HepG2 (cell line): ENCODE data around the gene GUCY1A1. TPM values are rescaled to one million over a fixed set of nuclear protein-coding genes. Genes with fewer than 3 reads are reported as not detected.

ENCODE experiments used
- TEAD3 ChIP-seq: optimal IDR thresholded peaks from 2 replicates; pipeline ENCODE3; 2016; ENCODE audit warnings: borderline replicate concordance
- polyA plus RNA-seq, 8 experiments: library from polyadenylated mRNA; depleted of rRNA in 3 of 8; stranded (reverse) in 7 of 8; unstranded in 1 of 8; fragments of >200 nt; fragmentation: Illumina TruSeq in 4 of 8; extraction: Trizol in 4 of 8; gene quantifications; 2 replicates each; pipeline versions ENCODE4 v1.2.1 to v1.2.3, GENCODE V29; 2011 to 2016; ENCODE audit warnings: low read depth in 4 of 8, missing spikeins in 1 of 8, mixed read lengths in 1 of 8; ENCODE audit not compliant: insufficient read depth in 1 of 8
- total RNA-seq, 5 experiments: library from RNA; depleted of rRNA; stranded (reverse); fragments of >200 nt; fragmentation: Illumina TruSeq; extraction: Trizol; gene quantifications; 2 replicates each; pipeline ENCODE4 v1.2.3, GENCODE V29; 2016; ENCODE audit warnings: low read depth in 1 of 5
- TF ChIP-seq, protein P1 (sequence below): sonication (generic); formaldehyde crosslinking; IDR thresholded peaks from 2 replicates; pipeline ENCODE4; 2020; ENCODE audit warnings: missing genetic modification reagents, mild to moderate bottlenecking, borderline replicate concordance
- TF ChIP-seq, protein P2 (sequence below), 2 experiments: fragments of 450-650 bp in 1 of 2; sonication (generic) in 1 of 2; formaldehyde crosslinking in 1 of 2; IDR thresholded peaks; 2 replicates each; pipeline versions ENCODE4 v1.6.1 to v1.8.0; 2016 to 2022; ENCODE audit warnings: antibody characterized with exemption in 1 of 2, mild to moderate bottlenecking in 1 of 2, missing genetic modification reagents in 1 of 2
- TF ChIP-seq, protein P3 (sequence below): sonication (generic); formaldehyde crosslinking; IDR thresholded peaks from 2 replicates; pipeline ENCODE4 v1.5.1; 2020; ENCODE audit warnings: mild to moderate bottlenecking, missing genetic modification reagents, borderline replicate concordance

The GUCY1A1 gene
- total and polyA plus RNA-seq, 2 of the 13 experiments (the other 11 are each of a cell fraction or from before 2014, with no cell fraction given) = not detected

DNA sequence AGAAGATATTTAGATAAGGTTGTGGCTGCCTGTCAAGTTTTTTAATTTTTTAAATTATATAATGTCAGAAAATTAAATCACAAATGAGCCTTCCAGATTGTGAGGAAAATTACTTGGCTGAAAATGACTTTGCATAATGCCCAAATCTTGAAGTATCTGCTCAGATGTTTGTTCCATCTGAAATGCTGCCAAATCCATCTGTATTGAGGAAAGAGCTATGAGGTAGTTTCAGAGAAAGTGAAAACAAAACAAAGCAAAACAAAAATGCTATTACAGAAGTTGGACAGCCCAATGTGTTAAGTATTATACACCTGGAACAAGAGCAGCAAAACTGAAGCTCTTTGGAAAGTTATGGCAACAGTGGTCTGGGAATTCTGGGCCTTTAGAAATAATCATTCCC is 68.8 kb downstream of the GUCY1A1 start (continued):
- TF ChIP-seq, protein P1, sequence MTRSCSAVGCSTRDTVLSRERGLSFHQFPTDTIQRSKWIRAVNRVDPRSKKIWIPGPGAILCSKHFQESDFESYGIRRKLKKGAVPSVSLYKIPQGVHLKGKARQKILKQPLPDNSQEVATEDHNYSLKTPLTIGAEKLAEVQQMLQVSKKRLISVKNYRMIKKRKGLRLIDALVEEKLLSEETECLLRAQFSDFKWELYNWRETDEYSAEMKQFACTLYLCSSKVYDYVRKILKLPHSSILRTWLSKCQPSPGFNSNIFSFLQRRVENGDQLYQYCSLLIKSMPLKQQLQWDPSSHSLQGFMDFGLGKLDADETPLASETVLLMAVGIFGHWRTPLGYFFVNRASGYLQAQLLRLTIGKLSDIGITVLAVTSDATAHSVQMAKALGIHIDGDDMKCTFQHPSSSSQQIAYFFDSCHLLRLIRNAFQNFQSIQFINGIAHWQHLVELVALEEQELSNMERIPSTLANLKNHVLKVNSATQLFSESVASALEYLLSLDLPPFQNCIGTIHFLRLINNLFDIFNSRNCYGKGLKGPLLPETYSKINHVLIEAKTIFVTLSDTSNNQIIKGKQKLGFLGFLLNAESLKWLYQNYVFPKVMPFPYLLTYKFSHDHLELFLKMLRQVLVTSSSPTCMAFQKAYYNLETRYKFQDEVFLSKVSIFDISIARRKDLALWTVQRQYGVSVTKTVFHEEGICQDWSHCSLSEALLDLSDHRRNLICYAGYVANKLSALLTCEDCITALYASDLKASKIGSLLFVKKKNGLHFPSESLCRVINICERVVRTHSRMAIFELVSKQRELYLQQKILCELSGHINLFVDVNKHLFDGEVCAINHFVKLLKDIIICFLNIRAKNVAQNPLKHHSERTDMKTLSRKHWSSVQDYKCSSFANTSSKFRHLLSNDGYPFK = no peak
- TF ChIP-seq, protein P2, sequence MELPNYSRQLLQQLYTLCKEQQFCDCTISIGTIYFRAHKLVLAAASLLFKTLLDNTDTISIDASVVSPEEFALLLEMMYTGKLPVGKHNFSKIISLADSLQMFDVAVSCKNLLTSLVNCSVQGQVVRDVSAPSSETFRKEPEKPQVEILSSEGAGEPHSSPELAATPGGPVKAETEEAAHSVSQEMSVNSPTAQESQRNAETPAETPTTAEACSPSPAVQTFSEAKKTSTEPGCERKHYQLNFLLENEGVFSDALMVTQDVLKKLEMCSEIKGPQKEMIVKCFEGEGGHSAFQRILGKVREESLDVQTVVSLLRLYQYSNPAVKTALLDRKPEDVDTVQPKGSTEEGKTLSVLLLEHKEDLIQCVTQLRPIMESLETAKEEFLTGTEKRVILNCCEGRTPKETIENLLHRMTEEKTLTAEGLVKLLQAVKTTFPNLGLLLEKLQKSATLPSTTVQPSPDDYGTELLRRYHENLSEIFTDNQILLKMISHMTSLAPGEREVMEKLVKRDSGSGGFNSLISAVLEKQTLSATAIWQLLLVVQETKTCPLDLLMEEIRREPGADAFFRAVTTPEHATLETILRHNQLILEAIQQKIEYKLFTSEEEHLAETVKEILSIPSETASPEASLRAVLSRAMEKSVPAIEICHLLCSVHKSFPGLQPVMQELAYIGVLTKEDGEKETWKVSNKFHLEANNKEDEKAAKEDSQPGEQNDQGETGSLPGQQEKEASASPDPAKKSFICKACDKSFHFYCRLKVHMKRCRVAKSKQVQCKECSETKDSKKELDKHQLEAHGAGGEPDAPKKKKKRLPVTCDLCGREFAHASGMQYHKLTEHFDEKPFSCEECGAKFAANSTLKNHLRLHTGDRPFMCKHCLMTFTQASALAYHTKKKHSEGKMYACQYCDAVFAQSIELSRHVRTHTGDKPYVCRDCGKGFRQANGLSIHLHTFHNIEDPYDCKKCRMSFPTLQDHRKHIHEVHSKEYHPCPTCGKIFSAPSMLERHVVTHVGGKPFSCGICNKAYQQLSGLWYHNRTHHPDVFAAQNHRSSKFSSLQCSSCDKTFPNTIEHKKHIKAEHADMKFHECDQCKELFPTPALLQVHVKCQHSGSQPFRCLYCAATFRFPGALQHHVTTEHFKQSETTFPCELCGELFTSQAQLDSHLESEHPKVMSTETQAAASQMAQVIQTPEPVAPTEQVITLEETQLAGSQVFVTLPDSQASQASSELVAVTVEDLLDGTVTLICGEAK (IDR thresholded peaks at IDR 0.05) = no peak
- TF ChIP-seq, protein P2 (CRISPR knock-in tag; IDR thresholded peaks at IDR 0.05) = no peak
- TF ChIP-seq TEAD3 (CRISPR knock-in tag) = no peak
- TF ChIP-seq, protein P3, sequence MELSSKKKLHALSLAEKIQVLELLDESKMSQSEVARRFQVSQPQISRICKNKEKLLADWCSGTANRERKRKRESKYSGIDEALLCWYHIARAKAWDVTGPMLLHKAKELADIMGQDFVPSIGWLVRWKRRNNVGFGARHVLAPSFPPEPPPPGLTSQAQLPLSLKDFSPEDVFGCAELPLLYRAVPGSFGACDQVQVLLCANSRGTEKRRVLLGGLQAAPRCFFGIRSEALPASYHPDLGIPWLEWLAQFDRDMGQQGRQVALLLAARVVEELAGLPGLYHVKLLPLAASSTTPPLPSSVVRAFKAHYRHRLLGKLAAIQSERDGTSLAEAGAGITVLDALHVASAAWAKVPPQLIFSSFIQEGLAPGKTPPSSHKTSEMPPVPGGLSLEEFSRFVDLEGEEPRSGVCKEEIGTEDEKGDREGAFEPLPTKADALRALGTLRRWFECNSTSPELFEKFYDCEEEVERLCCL (CRISPR knock-in tag) = no peak
